ENCODE measurements around the gene RNU11.

DNA sequence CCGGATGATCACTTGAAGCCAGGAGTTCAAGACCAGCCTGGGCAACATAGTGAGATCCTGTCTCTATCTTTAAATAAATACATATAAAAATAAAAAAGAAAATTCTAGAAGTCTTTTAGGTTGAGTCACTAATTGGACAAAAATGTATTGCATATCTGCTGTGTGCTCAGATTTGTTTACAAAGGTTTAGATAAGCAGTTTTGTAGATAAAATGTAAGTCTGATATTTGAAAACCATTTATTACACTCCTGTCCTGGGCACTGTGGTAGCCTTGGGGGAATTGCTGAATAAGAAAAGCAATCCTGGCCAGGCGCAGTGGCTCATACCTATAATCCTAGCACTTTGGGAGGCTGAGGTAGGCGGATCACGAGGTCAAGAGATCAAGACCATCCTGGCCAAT, 31.8 kb downstream of the RNU11 start:
- TF ChIP-seq POLR2AphosphoS5 (IDR thresholded peaks at IDR 0.05; ENCODE audit: low read depth, low read length) (no peak), SIN3A (IDR thresholded peaks at IDR 0.05; ENCODE audit: borderline replicate concordance, insufficient read depth, low read length) (no peak), TAF1 (IDR thresholded peaks at IDR 0.05; ENCODE audit: borderline replicate concordance, insufficient read depth, low read length) (no peak), FOXP2 (optimal IDR thresholded peaks at IDR 0.05; ENCODE audit: borderline replicate concordance, extremely low read depth, extremely low read length, insufficient read depth) (no peak)
- TF ChIP-seq, protein P1, sequence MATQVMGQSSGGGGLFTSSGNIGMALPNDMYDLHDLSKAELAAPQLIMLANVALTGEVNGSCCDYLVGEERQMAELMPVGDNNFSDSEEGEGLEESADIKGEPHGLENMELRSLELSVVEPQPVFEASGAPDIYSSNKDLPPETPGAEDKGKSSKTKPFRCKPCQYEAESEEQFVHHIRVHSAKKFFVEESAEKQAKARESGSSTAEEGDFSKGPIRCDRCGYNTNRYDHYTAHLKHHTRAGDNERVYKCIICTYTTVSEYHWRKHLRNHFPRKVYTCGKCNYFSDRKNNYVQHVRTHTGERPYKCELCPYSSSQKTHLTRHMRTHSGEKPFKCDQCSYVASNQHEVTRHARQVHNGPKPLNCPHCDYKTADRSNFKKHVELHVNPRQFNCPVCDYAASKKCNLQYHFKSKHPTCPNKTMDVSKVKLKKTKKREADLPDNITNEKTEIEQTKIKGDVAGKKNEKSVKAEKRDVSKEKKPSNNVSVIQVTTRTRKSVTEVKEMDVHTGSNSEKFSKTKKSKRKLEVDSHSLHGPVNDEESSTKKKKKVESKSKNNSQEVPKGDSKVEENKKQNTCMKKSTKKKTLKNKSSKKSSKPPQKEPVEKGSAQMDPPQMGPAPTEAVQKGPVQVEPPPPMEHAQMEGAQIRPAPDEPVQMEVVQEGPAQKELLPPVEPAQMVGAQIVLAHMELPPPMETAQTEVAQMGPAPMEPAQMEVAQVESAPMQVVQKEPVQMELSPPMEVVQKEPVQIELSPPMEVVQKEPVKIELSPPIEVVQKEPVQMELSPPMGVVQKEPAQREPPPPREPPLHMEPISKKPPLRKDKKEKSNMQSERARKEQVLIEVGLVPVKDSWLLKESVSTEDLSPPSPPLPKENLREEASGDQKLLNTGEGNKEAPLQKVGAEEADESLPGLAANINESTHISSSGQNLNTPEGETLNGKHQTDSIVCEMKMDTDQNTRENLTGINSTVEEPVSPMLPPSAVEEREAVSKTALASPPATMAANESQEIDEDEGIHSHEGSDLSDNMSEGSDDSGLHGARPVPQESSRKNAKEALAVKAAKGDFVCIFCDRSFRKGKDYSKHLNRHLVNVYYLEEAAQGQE (IDR thresholded peaks at IDR 0.05; ENCODE audit: insufficient read depth in 1 of 2, low read depth in 2 of 2, low read length in 2 of 2) = no peak

All from PFSK-1 (cell line).